Measurements from ENCODE around the gene GAD2. TPM values are rescaled to one million over a fixed set of nuclear protein-coding genes. Genes with fewer than 3 reads are reported as not detected.
A peak's percentile ranks its signal among the peaks of the same experiment; 100 is the strongest.

Gene GAD2
- total and polyA plus RNA-seq, 9 of the 15 experiments (the other 6 are each of a cell fraction or from before 2014, with no cell fraction given): not detected

GRCh38 chr10:26220901-26221300 is 4.3 kb downstream of the GAD2 start (continued):
- TF ChIP-seq REST (IDR thresholded peaks at IDR 0.05; ENCODE audit: borderline replicate concordance): no peak
- TF ChIP-seq REST (CRISPR knock-in tag; IDR thresholded peaks at IDR 0.05; ENCODE audit: low read depth): no peak
- no peak for TF ChIP-seq ZZZ3 (IDR thresholded peaks at IDR 0.05)

- ATAC-seq: no peak
- TF ChIP-seq SLC30A9 (CRISPR knock-in tag; IDR thresholded peaks at IDR 0.05): no peak
- no peak for TF ChIP-seq RBM15 (IDR thresholded peaks at IDR 0.05; ENCODE audit: insufficient read depth, low read length)
- no peak for TF ChIP-seq MAZ (CRISPR knock-in tag; conservative IDR thresholded peaks at IDR 0.05 in 1 of 2, IDR thresholded peaks at IDR 0.05 in 1 of 2)
- TF ChIP-seq ZEB2 (IDR thresholded peaks at IDR 0.05): no peak
- TF ChIP-seq FOXM1 (IDR thresholded peaks at IDR 0.05; ENCODE audit: low read depth): no peak
- TF ChIP-seq FOXM1 (CRISPR knock-in tag; IDR thresholded peaks at IDR 0.05; ENCODE audit: low read depth): no peak
- no peak for TF ChIP-seq ZNF121 (CRISPR knock-in tag; conservative IDR thresholded peaks at IDR 0.05)
- 0 out of 4 replicates have a peak, but pooled peaks of 1 of the 2 experiments have one; percentile 39 for TF ChIP-seq ZNF639 (CRISPR knock-in tag; conservative IDR thresholded peaks at IDR 0.05 in 1 of 2, IDR thresholded peaks at IDR 0.05 in 1 of 2)
- ChIA-PET CTCF (ENCODE audit: low intra/inter-chr PET ratio) (no interaction called here), POLR2A (no interaction called here)
- no peaks in the 10 kb centered on the region for H4K20me1 ChIP-seq (replicated peaks; ENCODE audit: control insufficient read depth, insufficient read depth, low read length)
- no peaks in the 10 kb centered on the region for H3K9me1 ChIP-seq (ENCODE audit: control insufficient read depth, insufficient read depth, low read length)
- DNase-seq (ENCODE audit: extremely low read depth in 1 of 4, low spot score in 3 of 4): no peak
- no peaks in the 10 kb centered on the region for H3K9me3 ChIP-seq (replicated peaks; ENCODE audit: control insufficient read depth, insufficient read depth, low read depth, low read length)
- H3K4me3 ChIP-seq: no peak overlapping the region
- no TSS peak for BruUV-seq (replicated peaks)
- no peak overlapping the region for H3K27ac ChIP-seq (ENCODE audit: extremely low read depth, low read depth, low read length)
- WGBS (ENCODE audit: insufficient coverage, low coverage, missing lambda C conversion rate): 12% methylated on average over 9 of the region's 9 CpGs
- no peak overlapping the region for H3K4me2 ChIP-seq (ENCODE audit: insufficient read depth, low read length)
- no peaks in the 10 kb centered on the region for H3K36me3 ChIP-seq (ENCODE audit: control insufficient read depth, insufficient read depth, low read length)
- peaks cover 10 to 24% of the 10 kb centered on the region in 2 experiments; a peak in 4 of 5 replicates for H3K27me3 ChIP-seq (ENCODE audit: control insufficient read depth in 2 of 2, insufficient read depth in 2 of 2, low read length in 2 of 2)
- FAIRE-seq: no peak
- no peak overlapping the region for H2AFZ ChIP-seq (ENCODE audit: low read depth, low read length)
- H3K79me2 ChIP-seq (ENCODE audit: control insufficient read depth, insufficient read depth, low read length): no peaks in the 10 kb centered on the region
- intact Hi-C loops (cut with micrococcal nuclease) (no loop called here), in situ Hi-C loops (cut with MboI) (no loop called here)
- H3K4me1 ChIP-seq (replicated peaks in 1 of 2; ENCODE audit: control insufficient read depth in 2 of 2, insufficient read depth in 2 of 2, low read length in 2 of 2): peaks cover 0 to 7% of the 10 kb centered on the region in 2 experiments; a peak in 2 of 5 replicates
- no peak overlapping the region for H3K9ac ChIP-seq (ENCODE audit: insufficient read depth in 1 of 2, low read depth in 2 of 2, low read length in 2 of 2)
Observed at GRCh38 chr10:26221541-26221940, 5.0 kb downstream of the GAD2 start.

Data from K562 (cell line).